ENCODE measurements around the gene SMC1B.
A peak's percentile ranks its signal among the peaks of the same experiment; 100 is the strongest.

Gene SMC1B

GRCh38 chr22:45310331-45310976, 102.9 kb downstream of the SMC1B start:
- FAIRE-seq (peak; percentile 9), DNase-seq (ENCODE audit: insufficient read length, low spot score) (no peak)
- no peak for TF ChIP-seq POLR2AphosphoS5 (IDR thresholded peaks at IDR 0.05; ENCODE audit: low read depth, low read length)
- no peak for TF ChIP-seq POLR2A (IDR thresholded peaks at IDR 0.05; ENCODE audit: low read depth, low read length)
- TF ChIP-seq PAX5 (IDR thresholded peaks at IDR 0.05; ENCODE audit: insufficient read depth, low read length, severe bottlenecking), result no peak
- TF ChIP-seq TAF1 (IDR thresholded peaks at IDR 0.05; ENCODE audit: low read depth, low read length), result no peak
- no peak for TF ChIP-seq SPI1 (IDR thresholded peaks at IDR 0.05; ENCODE audit: low read depth, low read length)

GRCh38 chr22:45309422-45310227, 103.8 kb downstream of the SMC1B start, which contains the start of gene FAM118A:
Gene FAM118A (plus strand): TSS chr22:45309934. CDS start chr22:45322380, 12,446 bp downstream.
- TF ChIP-seq SPI1 (IDR thresholded peaks at IDR 0.05; ENCODE audit: low read depth, low read length) (peak; percentile 82), POLR2AphosphoS5 (IDR thresholded peaks at IDR 0.05; ENCODE audit: low read depth, low read length) (peak; percentile 74), POU2F2 (IDR thresholded peaks at IDR 0.05; ENCODE audit: low read depth, low read length) (peak; percentile 39; the same call in 1 of the 2 replicates), TAF1 (IDR thresholded peaks at IDR 0.05; ENCODE audit: low read depth, low read length) (0 out of 2 replicates have a peak, but pooled peaks have one; percentile 38), PAX5 (IDR thresholded peaks at IDR 0.05; ENCODE audit: insufficient read depth, low read length, severe bottlenecking) (no peak), POLR2A (IDR thresholded peaks at IDR 0.05; ENCODE audit: low read depth, low read length) (peak; percentile 79)
- FAIRE-seq (peak; percentile 97), DNase-seq (ENCODE audit: insufficient read length, low spot score) (peak; percentile 95)

- DNase-seq (ENCODE audit: insufficient read length, low spot score) (no peak), FAIRE-seq (no peak)
- TF ChIP-seq SPI1 (IDR thresholded peaks at IDR 0.05; ENCODE audit: low read depth, low read length) (no peak), POLR2AphosphoS5 (IDR thresholded peaks at IDR 0.05; ENCODE audit: low read depth, low read length) (no peak), POLR2A (IDR thresholded peaks at IDR 0.05; ENCODE audit: low read depth, low read length) (no peak), PAX5 (IDR thresholded peaks at IDR 0.05; ENCODE audit: insufficient read depth, low read length, severe bottlenecking) (no peak), POU2F2 (IDR thresholded peaks at IDR 0.05; ENCODE audit: low read depth, low read length) (no peak)
Observed at GRCh38 chr22:45308957-45309421, 104.4 kb downstream of the SMC1B start.

- DNase-seq (ENCODE audit: insufficient read length, low spot score), result no peak
- peak; percentile 58 for FAIRE-seq
- TF ChIP-seq TAF1 (IDR thresholded peaks at IDR 0.05; ENCODE audit: low read depth, low read length) (no peak), SPI1 (IDR thresholded peaks at IDR 0.05; ENCODE audit: low read depth, low read length) (peak; percentile 67), PAX5 (IDR thresholded peaks at IDR 0.05; ENCODE audit: insufficient read depth, low read length, severe bottlenecking) (no peak), POLR2A (IDR thresholded peaks at IDR 0.05; ENCODE audit: low read depth, low read length) (no peak)
Observed at GRCh38 chr22:45308391-45308956, 104.9 kb downstream of the SMC1B start.

- FAIRE-seq (no peak), DNase-seq (ENCODE audit: insufficient read length, low spot score) (no peak)
- TF ChIP-seq PAX5 (IDR thresholded peaks at IDR 0.05; ENCODE audit: insufficient read depth, low read length, severe bottlenecking), result no peak
- TF ChIP-seq POLR2AphosphoS5 (IDR thresholded peaks at IDR 0.05; ENCODE audit: low read depth, low read length), result no peak
- TF ChIP-seq POU2F2 (IDR thresholded peaks at IDR 0.05; ENCODE audit: low read depth, low read length), result no peak
- TF ChIP-seq SPI1 (IDR thresholded peaks at IDR 0.05; ENCODE audit: low read depth, low read length), result no peak
- no peak for TF ChIP-seq TAF1 (IDR thresholded peaks at IDR 0.05; ENCODE audit: low read depth, low read length)
- no peak for TF ChIP-seq POLR2A (IDR thresholded peaks at IDR 0.05; ENCODE audit: low read depth, low read length)
Observed at GRCh38 chr22:45306139-45306538, 107.3 kb downstream of the SMC1B start.

- TF ChIP-seq POU2F2 (IDR thresholded peaks at IDR 0.05; ENCODE audit: low read depth, low read length), result no peak
Observed at GRCh38 chr22:45305456-45306075, 107.8 kb downstream of the SMC1B start.

GRCh38 chr22:45304971-45305370, 108.4 kb downstream of the SMC1B start:
- FAIRE-seq (no peak), DNase-seq (ENCODE audit: insufficient read length, low spot score) (no peak)

More at GRCh38 chr22:45305456-45306075, 107.8 kb downstream of the SMC1B start:
- DNase-seq (ENCODE audit: insufficient read length, low spot score) (no peak), FAIRE-seq (no peak)

GRCh38 chr22:45303181-45303580, 110.2 kb downstream of the SMC1B start:
- FAIRE-seq, result no peak
- DNase-seq (ENCODE audit: insufficient read length, low spot score), result no peak
- no peak for TF ChIP-seq SPI1 (IDR thresholded peaks at IDR 0.05; ENCODE audit: low read depth, low read length)
- TF ChIP-seq POLR2AphosphoS5 (IDR thresholded peaks at IDR 0.05; ENCODE audit: low read depth, low read length), result no peak
- no peak for TF ChIP-seq POLR2A (IDR thresholded peaks at IDR 0.05; ENCODE audit: low read depth, low read length)
- TF ChIP-seq POU2F2 (IDR thresholded peaks at IDR 0.05; ENCODE audit: low read depth, low read length), result no peak
- TF ChIP-seq TAF1 (IDR thresholded peaks at IDR 0.05; ENCODE audit: low read depth, low read length), result no peak
- TF ChIP-seq PAX5 (IDR thresholded peaks at IDR 0.05; ENCODE audit: insufficient read depth, low read length, severe bottlenecking), result no peak

More at GRCh38 chr22:45304971-45305370, 108.4 kb downstream of the SMC1B start:
- no peak for TF ChIP-seq SPI1 (IDR thresholded peaks at IDR 0.05; ENCODE audit: low read depth, low read length)
- no peak for TF ChIP-seq TAF1 (IDR thresholded peaks at IDR 0.05; ENCODE audit: low read depth, low read length)
- TF ChIP-seq POU2F2 (IDR thresholded peaks at IDR 0.05; ENCODE audit: low read depth, low read length), result no peak
- no peak for TF ChIP-seq POLR2A (IDR thresholded peaks at IDR 0.05; ENCODE audit: low read depth, low read length)
- no peak for TF ChIP-seq PAX5 (IDR thresholded peaks at IDR 0.05; ENCODE audit: insufficient read depth, low read length, severe bottlenecking)
- TF ChIP-seq POLR2AphosphoS5 (IDR thresholded peaks at IDR 0.05; ENCODE audit: low read depth, low read length), result no peak

GRCh38 chr22:45302751-45303150, 110.6 kb downstream of the SMC1B start:
- TF ChIP-seq TAF1 (IDR thresholded peaks at IDR 0.05; ENCODE audit: low read depth, low read length), result no peak
- TF ChIP-seq POLR2A (IDR thresholded peaks at IDR 0.05; ENCODE audit: low read depth, low read length), result no peak
- TF ChIP-seq POLR2AphosphoS5 (IDR thresholded peaks at IDR 0.05; ENCODE audit: low read depth, low read length), result no peak
- no peak for TF ChIP-seq POU2F2 (IDR thresholded peaks at IDR 0.05; ENCODE audit: low read depth, low read length)
- TF ChIP-seq PAX5 (IDR thresholded peaks at IDR 0.05; ENCODE audit: insufficient read depth, low read length, severe bottlenecking), result no peak
- no peak for TF ChIP-seq SPI1 (IDR thresholded peaks at IDR 0.05; ENCODE audit: low read depth, low read length)
- DNase-seq (ENCODE audit: insufficient read length, low spot score) (no peak), FAIRE-seq (no peak)
